Nephron (organoid): Measurements from ENCODE around the gene SLC9A3.

Experiments used
- H3K27ac Mint-ChIP-seq, 3 experiments: 2 replicates each; pipeline ENCODE4 v1.8.0; 2020; ENCODE audit warnings: mixed read lengths in 3 of 3, mild to moderate bottlenecking in 2 of 3, moderate library complexity in 1 of 3
- H3K27me3 Mint-ChIP-seq: 2 replicates; pipeline ENCODE4 v1.8.0; 2021; ENCODE audit warnings: low read depth, mild to moderate bottlenecking, moderate library complexity, mixed read lengths
- H3K36me3 Mint-ChIP-seq: 2 replicates; pipeline ENCODE4 v1.8.0; 2020; ENCODE audit warnings: low read depth, mixed read lengths
- H3K4me1 Mint-ChIP-seq: 2 replicates; pipeline ENCODE4 v1.8.0; 2020; ENCODE audit warnings: mixed read lengths
- H3K4me3 Mint-ChIP-seq, 3 experiments: 2 replicates each; pipeline ENCODE4 v1.8.0; 2020; ENCODE audit warnings: mild to moderate bottlenecking in 3 of 3, mixed read lengths in 3 of 3, moderate library complexity in 2 of 3
- H3K9me3 Mint-ChIP-seq: 2 replicates; pipeline ENCODE4 v1.8.0; 2020; ENCODE audit warnings: mixed read lengths
- CTCF ChIP-seq, 3 experiments: fragments of 200-600 bp; sonication (generic); IDR thresholded peaks; one replicate each; pipeline ENCODE4 v1.5.0; 2021; ENCODE audit warnings: antibody characterized with exemption in 3 of 3; ENCODE audit not compliant: unreplicated experiment in 3 of 3

SLC9A3 gene

GRCh38 chr5:435156-435790 lies 89.0 kb downstream of the SLC9A3 start:
- Mint-ChIP-seq H3K36me3 (no peaks in the 10 kb centered on the region), H3K9me3 (no peaks in the 10 kb centered on the region), H3K4me3 (no peak overlapping the region), H3K27ac (peak overlapping the region in 1 of 3 experiments; percentile 10), H3K27me3 (peaks cover 3% of the 10 kb centered on the region), H3K4me1 (no peaks in the 10 kb centered on the region)
- no peak for TF ChIP-seq CTCF (IDR thresholded peaks at IDR 0.05; ENCODE audit: unreplicated experiment in 3 of 3)

- H3K27ac Mint-ChIP-seq = no peak overlapping the region
- no peak for TF ChIP-seq CTCF (IDR thresholded peaks at IDR 0.05; ENCODE audit: unreplicated experiment in 3 of 3)
- H3K27me3 Mint-ChIP-seq = peaks cover 3% of the 10 kb centered on the region
- H3K4me1 Mint-ChIP-seq = peaks cover 6% of the 10 kb centered on the region
- no peaks in the 10 kb centered on the region for H3K9me3 Mint-ChIP-seq
- no peak overlapping the region for H3K4me3 Mint-ChIP-seq
- H3K36me3 Mint-ChIP-seq = peaks cover 3% of the 10 kb centered on the region
These were observed 89.7 kb downstream of the SLC9A3 start for GRCh38 chr5:434443-435146.

GRCh38 chr5:433836-434235 lies 90.4 kb downstream of the SLC9A3 start:
- Mint-ChIP-seq H3K36me3 (peaks cover 3% of the 10 kb centered on the region), H3K27ac (no peak overlapping the region), H3K27me3 (peaks cover 3% of the 10 kb centered on the region), H3K9me3 (no peaks in the 10 kb centered on the region), H3K4me1 (peaks cover 6% of the 10 kb centered on the region), H3K4me3 (no peak overlapping the region)
- TF ChIP-seq CTCF (IDR thresholded peaks at IDR 0.05; ENCODE audit: unreplicated experiment in 3 of 3) = no peak

GRCh38 chr5:432928-433791 lies 91.1 kb downstream of the SLC9A3 start:
- no peak overlapping the region for H3K4me3 Mint-ChIP-seq
- no peak for TF ChIP-seq CTCF (IDR thresholded peaks at IDR 0.05; ENCODE audit: unreplicated experiment in 3 of 3)
- peaks cover 3% of the 10 kb centered on the region for H3K27me3 Mint-ChIP-seq
- H3K4me1 Mint-ChIP-seq = peaks cover 6% of the 10 kb centered on the region
- peaks cover 3% of the 10 kb centered on the region for H3K36me3 Mint-ChIP-seq
- no peaks in the 10 kb centered on the region for H3K9me3 Mint-ChIP-seq
- H3K27ac Mint-ChIP-seq = no peak overlapping the region

- H3K36me3 Mint-ChIP-seq = peaks cover 3% of the 10 kb centered on the region
- peaks cover 6% of the 10 kb centered on the region for H3K4me1 Mint-ChIP-seq
- H3K4me3 Mint-ChIP-seq = no peak overlapping the region
- no peaks in the 10 kb centered on the region for H3K9me3 Mint-ChIP-seq
- H3K27me3 Mint-ChIP-seq = peaks cover 3% of the 10 kb centered on the region
- TF ChIP-seq CTCF (IDR thresholded peaks at IDR 0.05; ENCODE audit: unreplicated experiment in 3 of 3) = no peak
- no peak overlapping the region for H3K27ac Mint-ChIP-seq
These were observed 91.9 kb downstream of the SLC9A3 start for GRCh38 chr5:432201-432927.
